ENCODE results near the gene ACTN4.

The ACTN4 gene

GRCh38 chr19:38726284-38726673 lies 78.8 kb downstream of the ACTN4 start:
- DNase-seq (no peak), ATAC-seq (ENCODE audit: insufficient read depth, low read depth) (no peak)
- H3K9me3 ChIP-seq (ENCODE audit: insufficient read depth, low read length, severe bottlenecking) = no peaks in the 10 kb centered on the region
- H3K4me1 ChIP-seq (ENCODE audit: insufficient read depth, low read length) = no peaks in the 10 kb centered on the region
- no peak overlapping the region for H2AFZ ChIP-seq (ENCODE audit: low read depth, low read length)
- H4K20me1 ChIP-seq (ENCODE audit: insufficient read depth, low read length) = peaks cover 18% of the 10 kb centered on the region
- no peak overlapping the region for H3K9ac ChIP-seq (ENCODE audit: low read depth, low read length)
- peaks cover 88% of the 10 kb centered on the region for H3K36me3 ChIP-seq (ENCODE audit: insufficient read depth, low read length)
- H3K27ac ChIP-seq (ENCODE audit: low read length) = no peak overlapping the region
- no peaks in the 10 kb centered on the region for H3K27me3 ChIP-seq (ENCODE audit: insufficient read depth, low read length, poor library complexity)
- H3K4me3 ChIP-seq (ENCODE audit: low read depth in 1 of 2, low read length in 2 of 2) = no peak overlapping the region
- no peaks in the 10 kb centered on the region for H3K79me2 ChIP-seq (ENCODE audit: insufficient read depth, low read length)
- no peak for TF ChIP-seq CTCF (IDR thresholded peaks at IDR 0.05; ENCODE audit: borderline replicate concordance, extremely low read depth, low read length, poor library complexity, severe bottlenecking)
- no peak for TF ChIP-seq EZH2 (IDR thresholded peaks at IDR 0.05; ENCODE audit: borderline replicate concordance, low read depth, low read length, severe bottlenecking)
- no peak overlapping the region for H3K4me2 ChIP-seq (ENCODE audit: insufficient read depth, low read length)

GRCh38 chr19:38726761-38727301 lies 79.4 kb downstream of the ACTN4 start:
- Histone ChIP-seq H3K36me3 (ENCODE audit: insufficient read depth, low read length) (peaks cover 83% of the 10 kb centered on the region), H2AFZ (ENCODE audit: low read depth, low read length) (no peak overlapping the region), H3K4me2 (ENCODE audit: insufficient read depth, low read length) (no peak overlapping the region), H3K4me3 (ENCODE audit: low read depth in 1 of 2, low read length in 2 of 2) (no peak overlapping the region), H3K9ac (ENCODE audit: low read depth, low read length) (no peak overlapping the region), H3K4me1 (ENCODE audit: insufficient read depth, low read length) (no peaks in the 10 kb centered on the region), H3K27me3 (ENCODE audit: insufficient read depth, low read length, poor library complexity) (no peaks in the 10 kb centered on the region), H3K27ac (ENCODE audit: low read length) (no peak overlapping the region), H4K20me1 (ENCODE audit: insufficient read depth, low read length) (peaks cover 18% of the 10 kb centered on the region), H3K79me2 (ENCODE audit: insufficient read depth, low read length) (no peaks in the 10 kb centered on the region), H3K9me3 (ENCODE audit: insufficient read depth, low read length, severe bottlenecking) (no peaks in the 10 kb centered on the region)
- no peak for DNase-seq
- no peak for ATAC-seq (ENCODE audit: insufficient read depth, low read depth)
- TF ChIP-seq EZH2 (IDR thresholded peaks at IDR 0.05; ENCODE audit: borderline replicate concordance, low read depth, low read length, severe bottlenecking) (no peak), CTCF (IDR thresholded peaks at IDR 0.05; ENCODE audit: borderline replicate concordance, extremely low read depth, low read length, poor library complexity, severe bottlenecking) (no peak)

GRCh38 chr19:38727306-38727867 lies 79.9 kb downstream of the ACTN4 start:
- Histone ChIP-seq H3K4me2 (ENCODE audit: insufficient read depth, low read length) (no peak overlapping the region), H4K20me1 (ENCODE audit: insufficient read depth, low read length) (peaks cover 18% of the 10 kb centered on the region), H3K36me3 (ENCODE audit: insufficient read depth, low read length) (peaks cover 78% of the 10 kb centered on the region), H3K4me3 (ENCODE audit: low read depth in 1 of 2, low read length in 2 of 2) (no peak overlapping the region), H3K27ac (ENCODE audit: low read length) (no peak overlapping the region), H3K27me3 (ENCODE audit: insufficient read depth, low read length, poor library complexity) (no peaks in the 10 kb centered on the region), H2AFZ (ENCODE audit: low read depth, low read length) (no peak overlapping the region), H3K9me3 (ENCODE audit: insufficient read depth, low read length, severe bottlenecking) (no peaks in the 10 kb centered on the region), H3K9ac (ENCODE audit: low read depth, low read length) (no peak overlapping the region), H3K79me2 (ENCODE audit: insufficient read depth, low read length) (no peaks in the 10 kb centered on the region), H3K4me1 (ENCODE audit: insufficient read depth, low read length) (no peaks in the 10 kb centered on the region)
- TF ChIP-seq EZH2 (IDR thresholded peaks at IDR 0.05; ENCODE audit: borderline replicate concordance, low read depth, low read length, severe bottlenecking) (no peak), CTCF (IDR thresholded peaks at IDR 0.05; ENCODE audit: borderline replicate concordance, extremely low read depth, low read length, poor library complexity, severe bottlenecking) (no peak)
- DNase-seq (no peak), ATAC-seq (ENCODE audit: insufficient read depth, low read depth) (no peak)

Measured in DND-41 (cell line).